ENCODE data around the gene CFAP299.

Gene CFAP299

GRCh38 chr4:80809039-80809729, 473.7 kb downstream of the CFAP299 start:
- Histone ChIP-seq H3K4me1 (ENCODE audit: insufficient read depth, low read length) (no peaks in the 10 kb centered on the region), H3K4me3 (ENCODE audit: low read length) (no peak overlapping the region), H3K36me3 (ENCODE audit: insufficient read depth, low read depth, low read length) (no peaks in the 10 kb centered on the region), H3K27ac (ENCODE audit: low read length) (no peak overlapping the region), H3K9ac (ENCODE audit: low read depth, low read length) (no peak overlapping the region), H3K27me3 (ENCODE audit: insufficient read depth, low read length) (no peaks in the 10 kb centered on the region), H3K9me3 (ENCODE audit: insufficient read depth, low read depth, low read length) (no peaks in the 10 kb centered on the region)

- Histone ChIP-seq H3K36me3 (ENCODE audit: insufficient read depth, low read depth, low read length) (no peaks in the 10 kb centered on the region), H3K27ac (ENCODE audit: low read length) (no peak overlapping the region), H3K4me1 (ENCODE audit: insufficient read depth, low read length) (no peaks in the 10 kb centered on the region), H3K27me3 (ENCODE audit: insufficient read depth, low read length) (no peaks in the 10 kb centered on the region), H3K9me3 (ENCODE audit: insufficient read depth, low read depth, low read length) (no peaks in the 10 kb centered on the region), H3K9ac (ENCODE audit: low read depth, low read length) (no peak overlapping the region), H3K4me3 (ENCODE audit: low read length) (no peak overlapping the region)
These were observed 475.9 kb downstream of the CFAP299 start for GRCh38 chr4:80811406-80811805.

GRCh38 chr4:80812145-80812544, 476.6 kb downstream of the CFAP299 start:
- Histone ChIP-seq H3K27me3 (ENCODE audit: insufficient read depth, low read length) (no peaks in the 10 kb centered on the region), H3K27ac (ENCODE audit: low read length) (no peak overlapping the region)

GRCh38 chr4:80814266-80814665, 478.7 kb downstream of the CFAP299 start:
- Histone ChIP-seq H3K4me3 (ENCODE audit: low read length) (no peak overlapping the region), H3K27ac (ENCODE audit: low read length) (no peak overlapping the region), H3K9me3 (ENCODE audit: insufficient read depth, low read depth, low read length) (no peaks in the 10 kb centered on the region), H3K36me3 (ENCODE audit: insufficient read depth, low read depth, low read length) (no peaks in the 10 kb centered on the region), H3K9ac (ENCODE audit: low read depth, low read length) (no peak overlapping the region), H3K27me3 (ENCODE audit: insufficient read depth, low read length) (no peaks in the 10 kb centered on the region), H3K4me1 (ENCODE audit: insufficient read depth, low read length) (no peaks in the 10 kb centered on the region)

More at GRCh38 chr4:80812145-80812544, 476.6 kb downstream of the CFAP299 start:
- no peaks in the 10 kb centered on the region for H3K4me1 ChIP-seq (ENCODE audit: insufficient read depth, low read length)
- no peaks in the 10 kb centered on the region for H3K9me3 ChIP-seq (ENCODE audit: insufficient read depth, low read depth, low read length)
- H3K36me3 ChIP-seq (ENCODE audit: insufficient read depth, low read depth, low read length), result no peaks in the 10 kb centered on the region
- no peak overlapping the region for H3K9ac ChIP-seq (ENCODE audit: low read depth, low read length)
- no peak overlapping the region for H3K4me3 ChIP-seq (ENCODE audit: low read length)

- H3K4me1 ChIP-seq (ENCODE audit: insufficient read depth, low read length), result no peaks in the 10 kb centered on the region
- H3K27ac ChIP-seq (ENCODE audit: low read length), result no peak overlapping the region
- H3K9me3 ChIP-seq (ENCODE audit: insufficient read depth, low read depth, low read length), result no peaks in the 10 kb centered on the region
These were observed 496.1 kb downstream of the CFAP299 start for GRCh38 chr4:80831383-80832361.

GRCh38 chr4:80839281-80839680, 503.8 kb downstream of the CFAP299 start:
- no peaks in the 10 kb centered on the region for H3K36me3 ChIP-seq (ENCODE audit: insufficient read depth, low read depth, low read length)
- H3K27ac ChIP-seq (ENCODE audit: low read length), result no peak overlapping the region
- H3K9ac ChIP-seq (ENCODE audit: low read depth, low read length), result no peak overlapping the region
- H3K4me1 ChIP-seq (ENCODE audit: insufficient read depth, low read length), result no peaks in the 10 kb centered on the region
- H3K27me3 ChIP-seq (ENCODE audit: insufficient read depth, low read length), result no peaks in the 10 kb centered on the region
- H3K9me3 ChIP-seq (ENCODE audit: insufficient read depth, low read depth, low read length), result no peaks in the 10 kb centered on the region
- H3K4me3 ChIP-seq (ENCODE audit: low read length), result no peak overlapping the region

More at GRCh38 chr4:80831383-80832361, 496.1 kb downstream of the CFAP299 start:
- Histone ChIP-seq H3K36me3 (ENCODE audit: insufficient read depth, low read depth, low read length) (no peaks in the 10 kb centered on the region), H3K27me3 (ENCODE audit: insufficient read depth, low read length) (no peaks in the 10 kb centered on the region), H3K4me3 (ENCODE audit: low read length) (no peak overlapping the region), H3K9ac (ENCODE audit: low read depth, low read length) (no peak overlapping the region)

- Histone ChIP-seq H3K9ac (ENCODE audit: low read depth, low read length) (no peak overlapping the region), H3K9me3 (ENCODE audit: insufficient read depth, low read depth, low read length) (no peaks in the 10 kb centered on the region), H3K36me3 (ENCODE audit: insufficient read depth, low read depth, low read length) (no peaks in the 10 kb centered on the region), H3K27me3 (ENCODE audit: insufficient read depth, low read length) (no peaks in the 10 kb centered on the region), H3K4me1 (ENCODE audit: insufficient read depth, low read length) (no peaks in the 10 kb centered on the region), H3K27ac (ENCODE audit: low read length) (no peak overlapping the region), H3K4me3 (ENCODE audit: low read length) (no peak overlapping the region)
These were observed 504.3 kb downstream of the CFAP299 start for GRCh38 chr4:80839792-80840191.

- Histone ChIP-seq H3K27ac (ENCODE audit: low read length) (no peak overlapping the region), H3K36me3 (ENCODE audit: insufficient read depth, low read depth, low read length) (no peaks in the 10 kb centered on the region), H3K4me1 (ENCODE audit: insufficient read depth, low read length) (no peaks in the 10 kb centered on the region), H3K4me3 (ENCODE audit: low read length) (no peak overlapping the region), H3K9ac (ENCODE audit: low read depth, low read length) (no peak overlapping the region), H3K27me3 (ENCODE audit: insufficient read depth, low read length) (no peaks in the 10 kb centered on the region), H3K9me3 (ENCODE audit: insufficient read depth, low read depth, low read length) (no peaks in the 10 kb centered on the region)
These were observed 504.9 kb downstream of the CFAP299 start for GRCh38 chr4:80840396-80840795.

- H3K27me3 ChIP-seq (ENCODE audit: insufficient read depth, low read length), result no peaks in the 10 kb centered on the region
- H3K27ac ChIP-seq (ENCODE audit: low read length), result no peak overlapping the region
- H3K9ac ChIP-seq (ENCODE audit: low read depth, low read length), result no peak overlapping the region
- H3K4me3 ChIP-seq (ENCODE audit: low read length), result no peak overlapping the region
- H3K36me3 ChIP-seq (ENCODE audit: insufficient read depth, low read depth, low read length), result no peaks in the 10 kb centered on the region
- H3K4me1 ChIP-seq (ENCODE audit: insufficient read depth, low read length), result no peaks in the 10 kb centered on the region
- H3K9me3 ChIP-seq (ENCODE audit: insufficient read depth, low read depth, low read length), result no peaks in the 10 kb centered on the region
These were observed 506.2 kb downstream of the CFAP299 start for GRCh38 chr4:80841587-80842281.

GRCh38 chr4:80846210-80846609, 510.7 kb downstream of the CFAP299 start:
- no peaks in the 10 kb centered on the region for H3K27me3 ChIP-seq (ENCODE audit: insufficient read depth, low read length)
- H3K36me3 ChIP-seq (ENCODE audit: insufficient read depth, low read depth, low read length), result no peaks in the 10 kb centered on the region

GRCh38 chr4:80852061-80852460, 516.5 kb downstream of the CFAP299 start:
- Histone ChIP-seq H3K9me3 (ENCODE audit: insufficient read depth, low read depth, low read length) (no peaks in the 10 kb centered on the region), H3K27me3 (ENCODE audit: insufficient read depth, low read length) (no peaks in the 10 kb centered on the region), H3K4me3 (ENCODE audit: low read length) (no peak overlapping the region), H3K9ac (ENCODE audit: low read depth, low read length) (no peak overlapping the region), H3K4me1 (ENCODE audit: insufficient read depth, low read length) (no peaks in the 10 kb centered on the region), H3K27ac (ENCODE audit: low read length) (no peak overlapping the region), H3K36me3 (ENCODE audit: insufficient read depth, low read depth, low read length) (no peaks in the 10 kb centered on the region)

More at GRCh38 chr4:80846210-80846609, 510.7 kb downstream of the CFAP299 start:
- Histone ChIP-seq H3K9me3 (ENCODE audit: insufficient read depth, low read depth, low read length) (no peaks in the 10 kb centered on the region), H3K4me3 (ENCODE audit: low read length) (no peak overlapping the region), H3K27ac (ENCODE audit: low read length) (no peak overlapping the region), H3K9ac (ENCODE audit: low read depth, low read length) (no peak overlapping the region), H3K4me1 (ENCODE audit: insufficient read depth, low read length) (no peaks in the 10 kb centered on the region)
